Myocyte (in vitro differentiated cells): ENCODE measurements around the gene CLEC16A. TPM values are rescaled to one million over a fixed set of nuclear protein-coding genes. Genes with fewer than 3 reads are reported as not detected.
"Not testable (repeated sequence)": the region's sequence is repeated elsewhere in the genome, so short reads cannot be mapped to it uniquely, and the experiment has no call there.

ENCODE experiments used
- DNase-seq: peaks from one replicate; pipeline ENCODE4 v3.0.0-alpha.2; 2012; ENCODE audit warnings: low read depth
- total RNA-seq: library from RNA; depleted of rRNA; stranded (reverse); fragments of >200 nt; gene quantifications from 2 replicates; pipeline ENCODE4 v1.2.3, GENCODE V29; 2014

CLEC16A gene
- total RNA-seq, 1 donor from 2014 or later, result 20.7 TPM

- no peak for DNase-seq
Measured at GRCh38 chr16:11211061-11211976, 267.0 kb downstream of the CLEC16A start.

- DNase-seq, result peak; percentile 87
Measured at GRCh38 chr16:11211977-11212797, 267.8 kb downstream of the CLEC16A start.

DNA sequence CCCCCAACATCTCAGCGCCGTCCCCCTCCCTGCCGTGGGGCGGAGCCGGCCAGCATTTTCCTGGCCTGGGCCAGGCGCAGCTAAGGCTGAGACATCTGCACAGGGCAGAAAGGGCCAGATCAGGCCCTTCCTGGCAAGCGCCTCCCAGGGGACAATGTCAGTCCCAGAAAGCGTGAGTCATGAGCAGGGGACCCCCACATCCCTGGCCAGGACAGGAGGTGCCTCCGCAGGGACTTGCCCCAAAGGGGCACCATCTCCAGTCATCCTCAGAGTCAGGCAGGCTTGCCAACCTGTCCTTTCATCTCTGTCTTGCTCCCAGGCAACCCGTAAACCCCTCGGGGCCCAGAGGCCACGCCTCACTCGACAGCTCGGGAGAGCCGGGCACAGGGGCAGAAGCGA, 268.4 kb downstream of the CLEC16A start:
- DNase-seq, result no peak

GRCh38 chr16:11213373-11213772, 269.0 kb downstream of the CLEC16A start:
- DNase-seq, result no peak

DNA sequence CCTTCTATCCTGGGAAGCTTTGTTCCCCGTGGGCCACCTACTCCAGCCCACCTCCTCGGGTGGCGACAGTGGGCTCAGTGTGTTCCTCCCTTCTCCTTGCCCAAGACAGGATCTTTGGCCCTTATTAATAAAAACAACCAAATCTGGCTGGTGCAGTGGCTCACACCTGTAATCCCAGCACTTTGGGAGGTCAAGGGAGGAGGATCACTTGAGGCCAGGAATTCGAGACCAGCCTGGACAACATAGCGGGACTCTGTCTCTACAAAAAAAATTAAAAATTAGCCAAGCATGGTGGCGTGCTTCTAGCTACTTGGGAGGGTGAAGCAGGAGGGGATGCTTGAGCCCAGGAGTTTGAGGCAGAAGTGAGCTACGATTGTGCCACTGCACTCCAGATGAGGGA, 269.4 kb downstream of the CLEC16A start:
- DNase-seq, result no peak

DNA sequence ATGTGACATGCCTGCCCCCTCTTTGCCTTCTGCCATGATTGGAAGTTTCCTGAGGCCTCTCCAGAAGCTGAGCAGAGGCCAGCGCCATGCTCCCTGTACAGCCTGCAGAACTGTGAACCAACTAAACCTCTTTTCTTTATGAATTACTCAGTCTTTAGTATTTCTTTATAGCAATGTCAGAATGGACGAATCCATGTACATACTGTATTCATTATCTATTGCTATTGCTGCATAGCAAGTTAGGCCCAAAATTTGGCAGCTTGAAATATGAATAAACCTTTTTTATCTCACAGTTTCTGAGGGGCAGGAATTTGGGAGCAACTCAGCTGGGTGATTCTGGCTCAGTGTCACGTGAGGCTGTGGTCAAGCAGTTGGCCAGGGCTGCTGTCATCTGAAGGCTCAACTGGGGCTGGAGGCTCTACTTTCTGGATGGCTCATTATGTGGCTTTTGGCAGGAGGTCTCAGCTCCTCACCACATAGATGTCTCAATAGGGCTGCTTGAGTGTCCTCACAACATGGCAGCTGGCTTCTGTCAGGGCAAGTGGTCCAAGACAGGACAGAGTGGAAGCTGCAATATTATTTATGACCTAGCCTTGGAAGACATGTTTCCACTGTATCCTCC, 271.7 kb downstream of the CLEC16A start:
- no peak for DNase-seq

- DNase-seq, result no peak
Measured at GRCh38 chr16:11217651-11218603, 273.6 kb downstream of the CLEC16A start.

DNA sequence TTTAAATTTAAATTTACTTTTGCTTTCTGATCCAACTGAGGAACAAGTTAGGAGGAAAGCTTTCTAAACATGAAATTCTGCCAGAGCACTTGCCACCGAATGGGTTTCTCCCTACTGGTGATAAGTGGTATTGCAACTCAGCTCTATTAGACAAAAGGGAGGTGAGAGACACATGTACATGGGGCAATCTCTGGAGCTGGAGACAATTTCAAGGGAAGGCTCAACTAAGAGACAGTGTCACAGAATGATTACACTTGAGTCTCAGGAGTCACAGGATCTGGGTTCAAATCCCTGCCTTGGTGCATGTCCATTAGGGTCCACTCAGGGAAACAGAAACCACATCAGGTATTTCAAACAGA, 274.2 kb downstream of the CLEC16A start:
- DNase-seq, result no peak

DNA sequence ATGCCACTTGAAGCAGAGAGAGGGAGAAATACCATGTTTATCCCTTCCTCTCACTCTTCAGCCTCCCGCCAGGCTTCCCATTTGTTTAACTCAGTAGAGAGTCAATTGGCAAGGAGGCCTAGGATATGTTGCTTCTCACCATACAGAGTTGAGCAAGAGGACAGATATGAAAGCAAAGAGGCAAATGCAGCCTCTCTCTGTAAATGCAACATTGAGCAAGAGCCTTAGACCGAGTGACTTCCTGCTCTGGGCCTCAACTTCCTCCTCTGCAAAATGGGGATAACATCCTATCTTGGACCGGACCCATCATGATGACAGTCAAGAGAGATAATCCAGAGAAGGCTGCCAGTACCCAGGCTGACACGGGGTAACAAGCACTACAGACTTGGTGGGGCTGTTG, 274.8 kb downstream of the CLEC16A start:
- DNase-seq, result no peak

DNA sequence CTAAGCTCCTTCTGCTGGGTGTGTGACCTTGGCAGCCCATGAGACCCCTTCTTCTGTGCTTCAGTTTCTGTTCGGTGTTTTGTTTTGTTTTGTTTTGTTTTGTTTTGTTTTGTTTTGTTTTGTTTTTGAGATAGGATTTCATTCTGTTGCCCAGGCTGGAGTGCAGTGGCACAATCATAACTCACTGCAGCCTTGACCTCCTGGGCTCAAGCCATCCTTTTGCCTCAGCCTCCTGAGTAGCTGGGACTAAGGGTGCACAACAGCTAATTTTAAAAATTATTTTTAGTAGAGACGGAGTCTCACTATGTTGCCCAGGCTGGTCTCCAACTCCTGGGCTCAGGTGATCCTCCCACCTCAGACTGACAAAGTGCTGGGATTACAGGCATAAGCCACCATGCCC, 276.1 kb downstream of the CLEC16A start:
- not testable (repeated sequence) for DNase-seq

DNA sequence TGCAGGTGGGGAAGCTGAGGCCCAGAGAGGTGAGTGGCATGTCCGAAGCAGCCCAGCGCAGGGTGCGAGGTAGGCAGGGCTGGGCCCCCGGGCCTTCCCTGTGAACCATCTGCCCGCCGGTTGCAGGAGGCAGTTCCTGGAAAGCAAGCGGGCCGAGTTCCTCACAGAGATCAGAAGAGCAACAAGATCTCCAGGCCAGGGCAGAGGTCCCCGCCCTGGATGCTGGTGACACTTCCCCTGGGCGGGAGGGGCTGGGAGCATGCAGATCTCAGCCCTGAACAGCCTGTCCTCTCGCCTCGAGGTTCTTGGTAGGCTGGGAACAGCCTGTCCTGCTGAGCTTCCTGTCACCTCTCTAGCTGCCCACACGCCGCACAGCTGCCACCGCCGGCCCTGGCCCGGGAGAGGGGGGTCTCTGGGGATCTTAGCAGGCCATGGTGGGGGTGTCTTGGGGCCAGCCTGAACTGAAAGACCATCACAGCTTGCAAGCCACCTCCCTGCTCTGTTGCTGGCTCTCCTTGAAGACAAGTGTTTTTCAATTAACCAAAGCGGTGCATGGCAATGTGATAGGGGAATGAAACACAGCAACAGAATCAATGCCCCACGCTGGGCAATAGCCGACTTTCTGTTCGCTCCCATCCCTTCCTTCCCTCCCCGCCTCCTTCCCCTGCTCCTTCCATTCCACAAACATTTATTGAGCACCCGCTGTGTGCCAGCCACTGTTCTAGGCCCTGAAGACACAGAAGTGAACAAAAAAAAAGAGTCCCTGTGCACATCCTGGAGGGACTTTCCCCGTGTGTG, 279.9 kb downstream of the CLEC16A start:
- DNase-seq, result peak; percentile 35

DNA sequence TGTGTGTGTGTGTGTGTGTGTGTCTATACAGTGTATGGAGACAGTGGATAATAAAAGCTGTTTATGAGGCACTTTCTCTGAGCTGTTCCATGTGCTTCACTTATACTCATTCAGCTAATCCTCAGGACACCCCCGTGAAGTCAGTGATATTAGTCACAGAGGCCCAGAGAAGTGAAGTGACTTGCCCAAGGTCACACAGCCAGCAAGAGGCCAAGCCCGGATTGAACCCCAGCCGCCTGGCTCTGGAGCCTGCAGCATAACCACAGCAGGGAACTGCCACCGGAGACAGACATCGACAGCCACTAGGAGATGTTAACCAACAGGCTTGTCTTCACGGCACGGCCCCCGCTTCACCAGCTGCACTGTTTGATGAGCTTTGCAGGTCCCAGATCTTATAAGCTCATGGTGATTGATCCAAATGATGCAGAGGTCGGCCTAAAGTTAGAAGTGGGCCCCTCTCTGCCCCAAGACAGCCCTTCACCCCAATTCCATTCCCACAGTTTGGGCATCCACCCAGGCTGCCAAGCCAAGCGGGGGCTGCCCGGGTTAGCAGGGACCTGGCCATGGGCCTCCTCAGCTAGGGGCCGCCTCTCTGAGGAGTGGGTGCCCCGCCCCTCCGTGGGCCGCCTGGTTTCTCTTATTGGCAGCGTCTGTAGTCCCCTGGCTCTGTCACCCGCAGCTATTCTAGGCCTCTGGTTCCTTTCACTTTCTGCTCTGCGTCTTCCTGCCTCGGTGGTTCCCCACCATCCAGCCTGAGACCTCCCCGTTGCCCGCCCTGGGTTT, 280.7 kb downstream of the CLEC16A start:
- no peak for DNase-seq

GRCh38 chr16:11225677-11226549, 281.5 kb downstream of the CLEC16A start:
- DNase-seq, result no peak

- DNase-seq, result no peak
Measured at GRCh38 chr16:11229432-11229831, 285.1 kb downstream of the CLEC16A start.

- no peak for DNase-seq
Measured at GRCh38 chr16:11229906-11230305, 285.5 kb downstream of the CLEC16A start.

DNA sequence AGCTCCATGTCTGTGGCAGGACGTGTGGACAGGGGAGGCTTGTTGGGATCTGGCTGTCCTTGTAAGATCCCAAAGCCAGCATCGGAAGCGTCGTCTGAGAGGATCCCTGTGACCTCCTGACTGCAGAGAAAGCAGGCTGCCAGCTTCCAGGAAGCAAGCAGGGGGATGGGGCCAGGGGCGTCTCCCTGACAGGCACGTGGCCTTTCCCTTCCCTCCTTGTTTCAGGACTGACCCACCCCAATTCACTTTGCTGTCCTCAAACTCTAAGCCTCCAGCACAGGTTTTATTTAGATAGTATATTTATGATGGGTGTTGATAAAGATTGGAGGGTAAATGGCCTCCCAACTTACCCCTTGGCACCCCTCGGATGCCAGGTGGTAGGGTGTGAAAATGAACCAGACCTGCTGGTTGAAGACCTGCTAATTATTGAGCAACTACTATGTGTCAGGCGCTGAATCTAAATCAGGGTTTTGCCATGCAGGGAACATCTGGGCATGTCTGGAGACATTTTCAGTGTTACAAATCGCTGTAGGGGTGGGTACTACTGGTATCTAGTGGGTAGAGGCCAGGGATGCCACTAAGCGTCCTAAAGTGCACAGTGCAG, 287.1 kb downstream of the CLEC16A start:
- DNase-seq, result no peak
